Peyer's patch (tissue), 4 donors: ENCODE data around the gene CRAMP1. TPM values are rescaled to one million over a fixed set of nuclear protein-coding genes. Genes with fewer than 3 reads are reported as not detected.

Experiments used
- DNase-seq, 3 donors: peaks; one replicate each; pipeline ENCODE4 v3.0.0-alpha.2; 2017 to 2019
- H3K27ac ChIP-seq, 4 donors: fragments of 200-600 bp; sonication (generic); one replicate each; pipeline ENCODE4 v1.5.1; 2016 to 2019
- H3K27me3 ChIP-seq, 2 donors: fragments of 200-600 bp; sonication (generic); one replicate each; pipeline ENCODE4 v1.5.1; 2019
- H3K36me3 ChIP-seq, 3 donors: fragments of 200-600 bp; sonication (generic); one replicate each; pipeline ENCODE4 v1.5.1; 2016 to 2019
- H3K4me1 ChIP-seq, 4 donors: fragments of 200-600 bp; sonication (generic); one replicate each; pipeline ENCODE4 v1.5.1; 2016 to 2019
- H3K4me3 ChIP-seq, 4 donors: fragments of 200-600 bp; sonication (generic); 1 replicate in 3 of 4; 2 replicates in 1 of 4; pipeline ENCODE4 v1.5.1; 2016 to 2019; ENCODE audit warnings: mild to moderate bottlenecking in 1 of 4
- H3K9me3 ChIP-seq, 4 donors: fragments of 200-600 bp; sonication (generic); one replicate each; pipeline ENCODE4 v1.5.1; 2016 to 2019; ENCODE audit warnings: mild to moderate bottlenecking in 1 of 4
- CTCF ChIP-seq, 6 experiments: fragments of 450-650 bp in 4 of 6; fragments of 200-600 bp in 2 of 6; sonication (generic) in 1 of 6; IDR thresholded peaks; one replicate each; pipeline ENCODE4 v1.5.1; 2017 to 2019; ENCODE audit warnings: antibody characterized with exemption in 6 of 6, mild to moderate bottlenecking in 3 of 6, moderate library complexity in 1 of 6
- POLR2A ChIP-seq, 2 donors: fragments of 450-650 bp; IDR thresholded peaks; one replicate each; pipeline ENCODE4 v1.5.1; 2017; ENCODE audit warnings: antibody characterized with exemption in 2 of 2, mild to moderate bottlenecking in 2 of 2, moderate library complexity in 2 of 2
- total RNA-seq, 4 donors: library from RNA; depleted of rRNA; stranded (reverse); fragments of >200 nt; gene quantifications; one replicate each; pipeline ENCODE4 v1.1.0, GENCODE V29; 2016

CRAMP1 gene
- total RNA-seq, 4 donors from 2014 or later, result 16.5 to 37.1 (median 20.0) TPM

GRCh38 chr16:1705688-1706385 is 93.7 kb downstream of the CRAMP1 start, which contains the start of gene MAPK8IP3:
TSS of gene MAPK8IP3 (plus strand) at chr16:1706195. CDS start at chr16:1706340, 145 bp downstream.
- peak within 1 kb of the TSS; percentile 83 to 97 (median 92) for H3K27ac ChIP-seq
- no peaks in the 10 kb centered on the region for H3K27me3 ChIP-seq
- H3K36me3 ChIP-seq, result peaks cover 0 to 4% (median 0%) of the 10 kb centered on the region in 3 donors
- H3K9me3 ChIP-seq, result no peaks in the 10 kb centered on the region
- H3K4me3 ChIP-seq, result peak within 1 kb of the TSS; percentile 53 to 99 (median 70)
- H3K4me1 ChIP-seq, result peaks cover 0 to 24% (median 5%) of the 10 kb centered on the region in 4 donors
- TF ChIP-seq CTCF (IDR thresholded peaks at IDR 0.05) (peak; percentile 97 to 100 (median 100)), POLR2A (IDR thresholded peaks at IDR 0.05) (peak; percentile 92 to 97)
- DNase-seq, result peak; percentile 84 to 98 (median 95)

DNA sequence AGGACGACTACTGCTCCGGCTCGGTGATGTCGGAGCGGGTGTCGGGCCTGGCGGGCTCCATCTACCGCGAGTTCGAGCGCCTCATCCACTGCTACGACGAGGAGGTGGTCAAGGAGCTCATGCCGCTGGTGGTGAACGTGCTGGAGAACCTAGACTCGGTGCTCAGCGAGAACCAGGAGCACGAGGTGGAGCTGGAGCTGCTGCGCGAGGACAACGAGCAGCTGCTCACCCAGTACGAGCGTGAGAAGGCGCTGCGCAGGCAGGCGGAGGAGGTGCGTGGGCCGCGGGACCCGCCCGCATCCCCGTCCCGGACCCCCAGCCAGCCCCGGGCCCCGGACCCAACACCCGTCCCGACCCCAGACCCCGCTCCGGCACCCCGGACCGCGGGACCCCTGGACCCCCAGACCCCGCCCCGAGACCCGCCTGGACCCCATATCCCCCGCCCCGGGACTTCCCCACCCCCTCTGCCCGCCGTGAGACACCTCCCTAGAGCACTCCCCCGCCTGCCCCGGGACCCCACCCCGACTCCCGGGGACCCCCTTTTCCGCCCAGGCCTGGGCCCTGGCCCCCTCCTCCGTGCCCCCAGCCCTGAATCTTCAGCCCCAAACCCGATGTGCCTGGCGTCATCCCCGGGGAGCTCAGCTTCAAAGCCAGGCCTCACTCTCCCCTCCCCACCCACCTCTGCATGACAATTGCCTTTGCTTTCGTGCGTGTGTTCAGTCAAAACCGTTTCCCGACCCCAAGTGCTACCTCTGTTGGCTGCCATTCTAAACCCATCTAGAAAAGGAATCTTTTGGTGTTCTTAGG is 94.4 kb downstream of the CRAMP1 start:
- Histone ChIP-seq H3K27ac (peak overlapping the region; percentile 83 to 97 (median 92)), H3K27me3 (no peaks in the 10 kb centered on the region), H3K4me3 (peak overlapping the region; percentile 53 to 99 (median 70)), H3K36me3 (no peaks in the 10 kb centered on the region), H3K9me3 (no peaks in the 10 kb centered on the region), H3K4me1 (peaks cover 0 to 24% (median 5%) of the 10 kb centered on the region in 4 donors)
- no peak for TF ChIP-seq CTCF (IDR thresholded peaks at IDR 0.05)
- TF ChIP-seq POLR2A (IDR thresholded peaks at IDR 0.05), result no peak
- DNase-seq, result no peak

GRCh38 chr16:1707193-1707790 is 95.1 kb downstream of the CRAMP1 start:
- H3K9me3 ChIP-seq, result no peaks in the 10 kb centered on the region
- H3K27me3 ChIP-seq, result no peaks in the 10 kb centered on the region
- H3K4me3 ChIP-seq, result peak overlapping the region; percentile 53 to 99 (median 70)
- peaks cover 0 to 24% (median 5%) of the 10 kb centered on the region in 4 donors for H3K4me1 ChIP-seq
- H3K27ac ChIP-seq, result peak overlapping the region; percentile 0 to 93 (median 87)
- H3K36me3 ChIP-seq, result no peaks in the 10 kb centered on the region
- DNase-seq, result no peak
- TF ChIP-seq POLR2A (IDR thresholded peaks at IDR 0.05) (no peak), CTCF (IDR thresholded peaks at IDR 0.05) (no peak)

DNA sequence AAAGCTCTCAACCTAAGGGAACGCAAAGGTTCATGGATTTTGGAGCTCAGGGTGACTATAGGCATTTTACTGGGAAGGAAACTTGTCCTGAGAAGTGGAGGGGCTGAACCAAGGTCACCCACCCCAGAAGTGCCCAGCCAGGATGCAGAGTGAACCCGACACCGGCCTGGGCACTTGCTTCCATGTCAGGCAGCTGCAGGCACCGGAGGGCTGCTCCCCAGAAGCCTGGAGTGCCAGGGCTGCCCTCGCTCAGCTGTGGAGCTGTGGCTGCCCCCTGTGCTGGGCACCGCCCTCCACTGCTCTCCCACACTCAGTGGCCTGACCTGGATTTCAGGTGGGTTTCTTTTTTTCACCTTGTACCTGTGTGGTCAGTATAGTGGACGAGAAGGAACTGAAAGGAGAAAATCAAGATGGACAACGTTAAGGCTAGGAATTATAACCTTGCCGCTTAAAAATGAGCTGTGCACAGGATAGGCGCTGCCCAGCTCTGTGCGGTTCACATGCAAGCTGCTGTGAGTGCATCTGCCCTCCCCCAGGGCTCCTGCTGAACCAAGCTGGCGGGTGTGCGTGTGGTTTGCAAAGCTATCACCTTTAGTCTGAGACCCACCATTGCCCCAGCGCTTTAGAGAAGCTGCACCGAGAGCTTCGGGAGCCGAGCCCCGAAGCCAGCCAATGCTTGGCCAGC is 96.1 kb downstream of the CRAMP1 start:
- DNase-seq, result no peak
- H3K4me3 ChIP-seq, result peak overlapping the region in 1 of 4 donors; percentile 61
- no peaks in the 10 kb centered on the region for H3K27me3 ChIP-seq
- no peaks in the 10 kb centered on the region for H3K9me3 ChIP-seq
- no peaks in the 10 kb centered on the region for H3K36me3 ChIP-seq
- TF ChIP-seq POLR2A (IDR thresholded peaks at IDR 0.05) (no peak), CTCF (IDR thresholded peaks at IDR 0.05) (no peak)
- H3K27ac ChIP-seq, result no peak overlapping the region
- H3K4me1 ChIP-seq, result peaks cover 0 to 24% (median 6%) of the 10 kb centered on the region in 4 donors

DNA sequence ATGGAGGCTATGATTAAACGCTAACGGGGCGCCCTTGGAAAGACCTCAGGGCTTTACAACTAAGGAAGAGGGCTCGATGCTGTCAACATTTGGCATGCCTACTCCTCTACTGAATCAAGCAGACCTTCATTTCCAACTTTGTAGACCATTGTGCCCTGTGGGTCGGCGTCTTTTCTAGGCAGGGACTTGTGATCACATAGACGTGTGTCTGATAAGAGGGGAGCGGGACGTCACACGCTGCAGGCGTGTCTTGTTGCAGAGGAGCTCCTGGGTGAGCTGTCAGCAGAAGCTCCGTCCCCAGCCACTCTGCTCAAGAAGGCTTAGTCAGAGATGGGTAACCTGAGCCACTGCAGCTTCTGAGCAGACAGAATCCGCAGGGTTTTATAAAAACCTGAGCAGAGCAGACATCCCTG is 96.6 kb downstream of the CRAMP1 start:
- TF ChIP-seq POLR2A (IDR thresholded peaks at IDR 0.05), result no peak
- no peak for TF ChIP-seq CTCF (IDR thresholded peaks at IDR 0.05)
- Histone ChIP-seq H3K9me3 (no peaks in the 10 kb centered on the region), H3K27ac (no peak overlapping the region), H3K27me3 (no peaks in the 10 kb centered on the region), H3K4me3 (no peak overlapping the region), H3K4me1 (peaks cover 0 to 24% (median 8%) of the 10 kb centered on the region in 4 donors), H3K36me3 (no peaks in the 10 kb centered on the region)
- DNase-seq, result no peak
